SK-N-MC (cell line): ENCODE measurements around the gene TMEM151A.

ENCODE experiments used
- EZH2 ChIP-seq: fragments of 200-600 bp; sonication (generic); IDR thresholded peaks from one replicate; pipeline ENCODE4 v1.6.1; 2017; ENCODE audit warnings: antibody characterized with exemption
- POLR2AphosphoS5 ChIP-seq: IDR thresholded peaks from 2 replicates; pipeline ENCODE4 v1.6.1; 2012; ENCODE audit warnings: mild to moderate bottlenecking, low read depth, low read length, borderline replicate concordance

DNA sequence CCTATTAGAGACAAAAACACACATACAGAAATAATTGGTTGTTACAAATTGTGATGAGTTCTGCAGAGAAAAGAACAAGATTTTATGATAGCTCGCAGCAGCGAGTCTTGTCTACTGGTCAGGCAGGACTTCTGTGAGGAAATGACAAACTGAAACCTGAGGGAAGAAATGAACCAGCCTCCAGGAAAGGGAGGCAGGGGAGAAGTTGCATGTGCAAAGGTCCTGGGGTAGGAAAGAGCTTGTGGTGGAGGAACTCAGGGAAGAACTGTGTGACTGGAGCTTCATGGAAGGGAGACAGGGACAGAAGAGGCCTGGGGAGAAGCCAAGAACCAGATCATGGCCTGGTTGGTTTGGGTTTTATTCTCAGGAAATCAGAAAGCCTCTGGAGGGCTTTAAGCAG lies 32.5 kb upstream of the TMEM151A start:
- TF ChIP-seq POLR2AphosphoS5 (no peak), EZH2 (no peak)
